Activated CD4-positive, alpha-beta T cell treated with anti-CD3 and anti-CD28 coated beads for 36 hours (primary cell): ENCODE measurements around the gene INSYN2B. TPM values are rescaled to one million over a fixed set of nuclear protein-coding genes. Genes with fewer than 3 reads are reported as not detected.
A peak's percentile ranks its signal among the peaks of the same experiment; 100 is the strongest.

Experiments used
- ATAC-seq: fragments of 200-7000 bp; cut with Tn5 transposase; one replicate; pipeline ENCODE4 v1.10.0; 2021; ENCODE audit warnings: mild to moderate bottlenecking, moderate library complexity
- CTCF ChIA-PET: fragments of 350-600 bp; sonication (Branson Sonifier 250); formaldehyde crosslinking; loops from one replicate; lab custom pipeline; 2021; ENCODE audit warnings: antibody characterized with exemption; lab: Charles Lee
- POLR2A ChIA-PET: fragments of 350-600 bp; sonication (Branson Sonifier 250); formaldehyde crosslinking; loops from one replicate; lab custom pipeline; 2021; ENCODE audit warnings: antibody characterized with exemption, inconsistent platforms; lab: Charles Lee
- DNase-seq: peaks from one replicate; pipeline ENCODE4 v3.0.0-alpha.2; 2020
- H3K27ac Mint-ChIP-seq: one replicate; pipeline ENCODE4 v1.8.0; 2021; ENCODE audit warnings: mixed read lengths
- H3K27me3 Mint-ChIP-seq: one replicate; pipeline ENCODE4 v1.8.0; 2021; ENCODE audit warnings: mixed read lengths
- H3K36me3 Mint-ChIP-seq: one replicate; pipeline ENCODE4 v1.8.0; 2021; ENCODE audit warnings: low read depth, mixed read lengths
- H3K4me1 Mint-ChIP-seq: one replicate; pipeline ENCODE4 v1.8.0; 2021; ENCODE audit warnings: mixed read lengths
- H3K4me3 Mint-ChIP-seq: one replicate; pipeline ENCODE4 v1.8.0; 2021; ENCODE audit warnings: mild to moderate bottlenecking, moderate library complexity, mixed read lengths
- H3K9me3 Mint-ChIP-seq: one replicate; pipeline ENCODE4 v1.8.0; 2021; ENCODE audit warnings: low read depth, mixed read lengths
- intact Hi-C, 2 experiments: fragments of 100-400 bp; cut with DNase I in 1 of 2; cut with micrococcal nuclease in 1 of 2; formaldehyde crosslinking; loops; one replicate each; pipeline versions ENCODE4 v1.14.2 to v1.15.1; 2022 to 2024; cut with DNase I, micrococcal nuclease
- total RNA-seq, 2 experiments: library from RNA; stranded (reverse); gene quantifications; one replicate each; pipeline ENCODE4 v1.2.3, GENCODE V29; 2021

INSYN2B gene
- not detected for total RNA-seq

GRCh38 chr5:169980418-169981053 lies at the start of gene INSYN2B:
INSYN2B (minus strand) TSS chr5:169980495; CDS start chr5:169883898, 96,597 bp downstream.
- no peak within 1 kb of the TSS for H3K4me3 Mint-ChIP-seq
- no peaks in the 10 kb centered on the region for H3K9me3 Mint-ChIP-seq
- POLR2A ChIA-PET = no interaction called here
- H3K4me1 Mint-ChIP-seq = no peaks in the 10 kb centered on the region
- H3K36me3 Mint-ChIP-seq = peaks cover 27% of the 10 kb centered on the region
- H3K27ac Mint-ChIP-seq = no peak within 1 kb of the TSS
- H3K27me3 Mint-ChIP-seq = no peaks in the 10 kb centered on the region
- CTCF ChIA-PET = interaction anchor here (0.6 to 1.2 kb wide), 4 partner anchors 15 to 466 kb away, joined by 3 to 4 read pairs (median 3); no protein-coding TSS in a partner anchor
- ATAC-seq = peak; percentile 69
- DNase-seq = peak; percentile 59
- intact Hi-C loops = loop anchor here in 1 of 2 experiments (5.0 kb wide), 2 partner anchors 183 to 278 kb away; no protein-coding TSS in a partner anchor

GRCh38 chr5:170028124-170028523 lies 47.8 kb upstream of the INSYN2B start:
- intact Hi-C loops = no loop called here
- no peaks in the 10 kb centered on the region for H3K4me1 Mint-ChIP-seq
- ATAC-seq (no peak), DNase-seq (no peak)
- no peaks in the 10 kb centered on the region for H3K9me3 Mint-ChIP-seq
- POLR2A ChIA-PET = no interaction called here
- H3K27ac Mint-ChIP-seq = no peak overlapping the region
- H3K36me3 Mint-ChIP-seq = peaks cover 35% of the 10 kb centered on the region
- no peak overlapping the region for H3K4me3 Mint-ChIP-seq
- H3K27me3 Mint-ChIP-seq = no peaks in the 10 kb centered on the region
- CTCF ChIA-PET = interaction anchor here (1.0 to 1.7 kb wide), 3 partner anchors 8 to 90 kb away, joined by 3 to 5 read pairs (median 3); no protein-coding TSS in a partner anchor

GRCh38 chr5:170025853-170026252 lies 45.6 kb upstream of the INSYN2B start:
- Mint-ChIP-seq H3K9me3 (no peaks in the 10 kb centered on the region), H3K36me3 (peaks cover 40% of the 10 kb centered on the region), H3K27ac (no peak overlapping the region), H3K27me3 (no peaks in the 10 kb centered on the region), H3K4me1 (no peaks in the 10 kb centered on the region), H3K4me3 (no peak overlapping the region)
- ChIA-PET CTCF (interaction anchor here (0.7 kb wide), 1 partner anchor 11 kb away, joined by 3 read pairs; no protein-coding TSS in a partner anchor), POLR2A (no interaction called here)
- no peak for DNase-seq
- ATAC-seq = no peak
- intact Hi-C loops = no loop called here

- ATAC-seq (no peak), DNase-seq (no peak)
- no peaks in the 10 kb centered on the region for H3K9me3 Mint-ChIP-seq
- POLR2A ChIA-PET = no interaction called here
- H3K36me3 Mint-ChIP-seq = peaks cover 41% of the 10 kb centered on the region
- CTCF ChIA-PET = no interaction called here
- H3K27ac Mint-ChIP-seq = no peak overlapping the region
- H3K27me3 Mint-ChIP-seq = no peaks in the 10 kb centered on the region
- intact Hi-C loops = no loop called here
- no peak overlapping the region for H3K4me3 Mint-ChIP-seq
- peaks cover 3% of the 10 kb centered on the region for H3K4me1 Mint-ChIP-seq
These were observed 41.2 kb upstream of the INSYN2B start for GRCh38 chr5:170021506-170021905.

GRCh38 chr5:170020423-170020822 lies 40.1 kb upstream of the INSYN2B start:
- Mint-ChIP-seq H3K4me3 (no peak overlapping the region), H3K27ac (no peak overlapping the region), H3K9me3 (no peaks in the 10 kb centered on the region), H3K36me3 (peaks cover 34% of the 10 kb centered on the region), H3K27me3 (no peaks in the 10 kb centered on the region), H3K4me1 (peaks cover 3% of the 10 kb centered on the region)
- CTCF ChIA-PET = no interaction called here
- ATAC-seq (no peak), DNase-seq (no peak)
- POLR2A ChIA-PET = no interaction called here
- intact Hi-C loops = no loop called here

- ATAC-seq (no peak), DNase-seq (no peak)
- Mint-ChIP-seq H3K27me3 (no peaks in the 10 kb centered on the region), H3K4me1 (no peaks in the 10 kb centered on the region), H3K4me3 (no peak overlapping the region), H3K9me3 (no peaks in the 10 kb centered on the region), H3K36me3 (peaks cover 31% of the 10 kb centered on the region), H3K27ac (no peak overlapping the region)
- intact Hi-C loops = no loop called here
- ChIA-PET CTCF (no interaction called here), POLR2A (no interaction called here)
These were observed 32.3 kb upstream of the INSYN2B start for GRCh38 chr5:170012622-170013021.

GRCh38 chr5:170011751-170012150 lies 31.5 kb upstream of the INSYN2B start:
- DNase-seq = no peak
- no peak for ATAC-seq
- no peak overlapping the region for H3K27ac Mint-ChIP-seq
- intact Hi-C loops = no loop called here
- H3K4me1 Mint-ChIP-seq = no peaks in the 10 kb centered on the region
- H3K4me3 Mint-ChIP-seq = no peak overlapping the region
- H3K9me3 Mint-ChIP-seq = no peaks in the 10 kb centered on the region
- no peaks in the 10 kb centered on the region for H3K27me3 Mint-ChIP-seq
- ChIA-PET CTCF (no interaction called here), POLR2A (no interaction called here)
- peaks cover 32% of the 10 kb centered on the region for H3K36me3 Mint-ChIP-seq

GRCh38 chr5:170010595-170010994 lies 30.3 kb upstream of the INSYN2B start:
- Mint-ChIP-seq H3K9me3 (no peaks in the 10 kb centered on the region), H3K27me3 (no peaks in the 10 kb centered on the region), H3K4me3 (no peak overlapping the region), H3K27ac (no peak overlapping the region), H3K36me3 (peaks cover 34% of the 10 kb centered on the region), H3K4me1 (no peaks in the 10 kb centered on the region)
- ChIA-PET POLR2A (no interaction called here), CTCF (no interaction called here)
- intact Hi-C loops = no loop called here
- ATAC-seq (no peak), DNase-seq (no peak)

GRCh38 chr5:170008376-170008775 lies 28.1 kb upstream of the INSYN2B start:
- POLR2A ChIA-PET = no interaction called here
- CTCF ChIA-PET = interaction anchor here (0.7 kb wide), 1 partner anchor 44 kb away, joined by 4 read pairs; no protein-coding TSS in a partner anchor
- no peaks in the 10 kb centered on the region for H3K27me3 Mint-ChIP-seq
- H3K27ac Mint-ChIP-seq = no peak overlapping the region
- no peak for ATAC-seq
- no peak for DNase-seq
- peaks cover 42% of the 10 kb centered on the region for H3K36me3 Mint-ChIP-seq
- no peaks in the 10 kb centered on the region for H3K4me1 Mint-ChIP-seq
- no peaks in the 10 kb centered on the region for H3K9me3 Mint-ChIP-seq
- intact Hi-C loops = no loop called here
- H3K4me3 Mint-ChIP-seq = no peak overlapping the region

GRCh38 chr5:170006021-170006420 lies 25.7 kb upstream of the INSYN2B start:
- POLR2A ChIA-PET = no interaction called here

GRCh38 chr5:170000155-170000554 lies 19.9 kb upstream of the INSYN2B start:
- Mint-ChIP-seq H3K27ac (no peak overlapping the region), H3K36me3 (peaks cover 66% of the 10 kb centered on the region), H3K9me3 (no peaks in the 10 kb centered on the region), H3K4me1 (no peaks in the 10 kb centered on the region), H3K27me3 (no peaks in the 10 kb centered on the region), H3K4me3 (no peak overlapping the region)
- ChIA-PET POLR2A (no interaction called here), CTCF (no interaction called here)
- no peak for DNase-seq
- no peak for ATAC-seq
- intact Hi-C loops = no loop called here

More at GRCh38 chr5:170006021-170006420, 25.7 kb upstream of the INSYN2B start:
- Mint-ChIP-seq H3K36me3 (peaks cover 47% of the 10 kb centered on the region), H3K4me3 (no peak overlapping the region), H3K27ac (no peak overlapping the region), H3K4me1 (no peaks in the 10 kb centered on the region), H3K27me3 (no peaks in the 10 kb centered on the region), H3K9me3 (no peaks in the 10 kb centered on the region)
- no peak for DNase-seq
- ATAC-seq = no peak
- intact Hi-C loops = no loop called here
- CTCF ChIA-PET = no interaction called here

- ATAC-seq (no peak), DNase-seq (no peak)
- H3K27me3 Mint-ChIP-seq = no peaks in the 10 kb centered on the region
- no peaks in the 10 kb centered on the region for H3K9me3 Mint-ChIP-seq
- POLR2A ChIA-PET = no interaction called here
- intact Hi-C loops = no loop called here
- CTCF ChIA-PET = interaction anchor here (0.7 to 1.0 kb wide), 2 partner anchors 14 to 407 kb away, joined by 3 read pairs; no protein-coding TSS in a partner anchor
- H3K4me3 Mint-ChIP-seq = no peak overlapping the region
- no peak overlapping the region for H3K27ac Mint-ChIP-seq
- H3K36me3 Mint-ChIP-seq = peaks cover 67% of the 10 kb centered on the region
- H3K4me1 Mint-ChIP-seq = no peaks in the 10 kb centered on the region
These were observed 19.3 kb upstream of the INSYN2B start for GRCh38 chr5:169999621-170000020.
